ENCODE data around the gene SIGLEC14.
"Not testable (repeated sequence)": the region's sequence is repeated elsewhere in the genome, so short reads cannot be mapped to it uniquely, and the experiment has no call there.

The SIGLEC14 gene, protein sequence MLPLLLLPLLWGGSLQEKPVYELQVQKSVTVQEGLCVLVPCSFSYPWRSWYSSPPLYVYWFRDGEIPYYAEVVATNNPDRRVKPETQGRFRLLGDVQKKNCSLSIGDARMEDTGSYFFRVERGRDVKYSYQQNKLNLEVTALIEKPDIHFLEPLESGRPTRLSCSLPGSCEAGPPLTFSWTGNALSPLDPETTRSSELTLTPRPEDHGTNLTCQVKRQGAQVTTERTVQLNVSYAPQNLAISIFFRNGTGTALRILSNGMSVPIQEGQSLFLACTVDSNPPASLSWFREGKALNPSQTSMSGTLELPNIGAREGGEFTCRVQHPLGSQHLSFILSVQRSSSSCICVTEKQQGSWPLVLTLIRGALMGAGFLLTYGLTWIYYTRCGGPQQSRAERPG

DNA sequence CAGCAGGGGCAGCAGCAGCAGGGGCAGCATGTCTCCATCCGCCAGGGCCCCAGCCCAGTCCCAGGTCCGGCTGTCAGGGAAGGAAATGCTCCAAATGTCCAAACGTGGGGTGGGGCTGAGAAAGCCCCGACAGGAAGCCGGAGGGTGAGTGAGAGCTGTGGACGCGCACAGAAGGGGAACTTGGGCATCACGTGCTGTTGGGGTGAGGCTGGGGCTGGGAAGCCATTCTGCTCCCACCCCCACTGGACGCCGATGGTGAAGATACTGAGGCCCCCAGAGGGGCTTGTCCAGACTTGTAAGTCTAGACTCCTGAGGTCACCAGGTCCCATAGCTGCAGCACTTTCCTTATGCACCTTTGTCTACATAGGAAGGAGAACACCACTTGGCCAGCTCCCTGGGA, at the start of gene SIGLEC14:
TSS of gene SIGLEC14 (minus strand) at position 96 of the 400 bp plus-strand sequence. CDS start at position 30, 66 bp downstream.
- not testable (repeated sequence) for DNase-seq (ENCODE audit: low spot score)

- no peak for DNase-seq (ENCODE audit: low spot score)
Observed at GRCh38 chr19:51695702-51696315, 49.2 kb upstream of the SIGLEC14 start.

GRCh38 chr19:51695088-51695487, 48.5 kb upstream of the SIGLEC14 start:
- no peak for DNase-seq (ENCODE audit: low spot score)

- no peak for DNase-seq (ENCODE audit: low spot score)
Observed at GRCh38 chr19:51694318-51695085, 47.9 kb upstream of the SIGLEC14 start.

DNA sequence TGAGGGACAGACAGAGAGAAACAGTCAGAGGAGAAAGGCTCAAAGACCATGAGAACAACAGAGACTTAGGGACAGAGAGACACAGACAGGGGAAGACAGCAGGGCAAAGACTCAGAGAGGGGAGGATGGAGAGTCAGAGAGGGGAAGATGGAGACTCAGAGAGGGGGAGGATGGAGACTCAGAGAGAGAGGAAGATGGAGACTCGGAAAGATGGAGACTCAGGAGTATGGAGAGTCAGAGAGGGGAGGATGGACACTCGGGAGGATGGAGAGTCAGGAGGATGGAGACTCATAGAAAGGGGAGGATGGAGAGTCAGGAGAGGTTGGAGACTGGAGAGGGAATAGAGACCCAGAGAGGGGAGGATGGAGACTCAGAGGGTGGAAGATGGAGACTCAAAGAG, 47.2 kb upstream of the SIGLEC14 start:
- DNase-seq (ENCODE audit: low spot score) = no peak

GRCh38 chr19:51693260-51693659, 46.6 kb upstream of the SIGLEC14 start, which contains the start of gene SPACA6:
SPACA6 (plus strand) TSS chr19:51693330; CDS start chr19:51693527, 197 bp downstream.
- no peak for DNase-seq (ENCODE audit: low spot score)

DNA sequence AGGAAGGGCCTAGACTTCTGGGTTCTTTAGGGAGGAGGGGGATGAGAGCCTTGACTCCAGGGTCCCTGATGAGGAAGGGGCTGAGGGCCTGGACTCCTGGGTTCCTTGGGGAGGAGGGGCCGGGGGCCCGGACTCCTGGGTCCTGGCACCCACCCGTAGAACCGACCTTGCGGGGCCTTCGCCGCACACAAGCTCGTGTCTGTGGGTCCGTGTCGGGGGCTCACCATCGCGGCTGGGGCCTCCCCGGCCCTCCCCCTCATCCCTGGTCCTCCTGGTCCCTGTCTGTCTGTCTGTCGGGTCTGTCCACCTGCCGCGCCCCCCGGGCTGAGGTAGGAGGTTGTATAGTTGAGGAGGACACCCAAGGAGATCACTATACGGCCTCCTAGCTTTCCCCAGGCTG, 45.8 kb upstream of the SIGLEC14 start:
- DNase-seq (ENCODE audit: low spot score) = no peak

DNA sequence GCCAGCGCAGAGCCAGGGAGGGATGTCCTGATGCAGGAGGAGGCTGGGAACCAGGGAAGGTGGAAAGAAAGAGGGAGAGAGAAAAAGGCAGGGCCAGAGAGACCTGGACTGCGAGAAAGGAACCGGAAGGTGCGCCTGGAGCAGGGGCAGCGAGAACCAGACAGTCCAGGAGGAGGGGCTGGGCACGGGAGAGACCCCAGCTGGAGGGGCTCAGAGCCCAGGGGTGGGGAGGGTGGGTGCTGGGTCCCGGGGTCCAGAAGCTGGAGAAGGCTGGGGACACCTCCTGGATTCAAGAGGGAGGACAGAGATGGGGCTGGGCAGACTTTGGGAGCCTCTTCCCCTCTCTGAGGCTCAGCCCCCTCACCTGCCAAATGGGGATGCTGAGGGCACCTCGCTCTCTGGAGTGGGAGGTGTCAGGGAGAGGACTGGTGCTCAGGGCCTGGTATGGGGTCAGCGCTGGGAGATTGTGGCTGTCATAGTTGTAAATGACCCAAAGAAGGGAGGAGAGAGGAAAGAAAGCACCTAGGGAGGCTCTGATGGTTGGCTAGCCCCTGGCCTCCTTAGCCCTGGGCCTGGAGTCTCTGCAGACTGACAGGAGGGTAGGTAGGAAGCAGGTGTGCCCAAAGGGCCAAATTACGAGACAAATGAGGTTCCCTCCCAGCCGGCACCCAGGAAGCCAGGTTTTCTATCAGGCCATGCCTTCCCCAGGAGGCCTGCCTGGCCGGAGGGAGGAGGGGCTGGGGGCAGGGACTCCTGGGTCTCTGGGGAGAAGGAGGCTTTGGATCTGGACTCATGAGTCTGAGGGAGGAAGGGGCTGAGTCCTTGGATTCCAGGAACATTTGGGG, 45.2 kb upstream of the SIGLEC14 start:
- no peak for DNase-seq (ENCODE audit: low spot score)

DNA sequence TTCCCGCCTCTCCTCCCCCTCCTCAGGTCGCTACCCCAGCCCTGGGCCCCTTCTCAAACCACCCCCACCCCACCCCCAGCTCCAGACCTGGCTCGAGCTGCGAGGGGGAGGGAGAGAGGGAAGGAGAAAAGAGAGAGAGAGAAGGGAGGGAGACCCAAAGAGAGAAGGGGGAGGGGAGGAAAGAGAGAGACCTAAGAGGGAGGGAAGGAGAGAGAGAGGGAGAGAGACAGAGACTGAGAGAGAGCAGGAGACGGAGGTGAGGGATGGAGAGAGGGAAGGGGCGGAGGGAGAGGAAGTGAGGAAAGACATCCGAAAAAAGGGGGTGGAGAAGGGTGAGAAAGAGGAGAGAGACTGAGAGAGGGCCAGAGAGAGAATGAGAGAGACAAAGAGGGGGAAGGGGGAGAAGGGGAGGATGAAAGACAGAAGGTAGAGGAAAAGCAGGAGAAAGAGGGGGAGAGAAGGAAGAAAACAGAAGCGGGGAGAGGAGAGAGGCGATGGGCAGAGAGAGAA, 44.5 kb upstream of the SIGLEC14 start:
- DNase-seq (ENCODE audit: low spot score) = peak; percentile 58

GRCh38 chr19:51690454-51691073, 43.9 kb upstream of the SIGLEC14 start:
- DNase-seq (ENCODE audit: low spot score) = peak; percentile 73

GRCh38 chr19:51689751-51690453, 43.3 kb upstream of the SIGLEC14 start:
- DNase-seq (ENCODE audit: low spot score) = peak; percentile 31

- peak; percentile 95 for DNase-seq (ENCODE audit: low spot score)
Observed at GRCh38 chr19:51688671-51689571, 42.3 kb upstream of the SIGLEC14 start.

DNA sequence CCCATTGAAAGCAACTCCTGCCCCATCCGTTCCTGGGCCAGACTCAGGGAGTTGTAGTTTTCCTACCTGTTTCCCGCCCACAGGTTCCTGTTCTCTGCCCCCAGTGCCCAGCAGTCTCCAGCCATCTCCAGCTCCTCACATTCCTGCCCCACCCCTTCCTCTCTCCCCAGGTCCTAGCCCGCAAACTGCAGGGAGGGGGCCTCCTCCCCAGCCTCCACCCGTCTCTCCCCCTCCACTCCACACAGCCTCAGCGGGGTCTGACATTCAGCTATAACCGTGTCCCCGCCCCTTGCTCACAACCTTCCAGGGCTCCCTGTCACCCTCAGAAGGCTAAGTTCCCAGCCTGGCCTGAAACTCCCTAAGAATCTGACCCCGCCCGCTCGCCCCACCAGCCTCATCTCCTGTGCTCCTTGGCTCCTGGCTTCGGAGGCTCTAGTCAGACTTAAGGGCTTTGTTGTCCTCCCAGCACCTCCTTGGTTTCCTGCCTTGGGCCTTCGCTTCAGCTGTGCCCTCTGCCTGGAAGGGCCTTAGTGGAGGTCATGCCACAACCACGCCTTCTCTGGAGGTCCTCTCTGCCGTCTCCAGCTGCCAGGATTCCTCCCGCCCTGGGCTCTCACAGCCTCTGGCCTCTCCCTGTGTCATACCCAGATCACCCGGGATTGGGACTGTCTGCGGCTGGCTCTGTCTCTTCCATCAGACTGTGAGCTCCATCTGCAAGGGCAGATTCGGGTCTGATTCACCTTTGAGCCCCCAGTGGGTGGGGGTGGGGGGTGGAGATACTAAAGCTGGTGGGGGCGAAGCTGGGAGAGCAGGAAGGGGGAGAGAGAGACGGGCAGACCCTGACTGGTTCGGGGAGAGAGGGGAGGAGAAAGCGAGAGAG, 41.4 kb upstream of the SIGLEC14 start:
- DNase-seq (ENCODE audit: low spot score) = peak; percentile 77

DNA sequence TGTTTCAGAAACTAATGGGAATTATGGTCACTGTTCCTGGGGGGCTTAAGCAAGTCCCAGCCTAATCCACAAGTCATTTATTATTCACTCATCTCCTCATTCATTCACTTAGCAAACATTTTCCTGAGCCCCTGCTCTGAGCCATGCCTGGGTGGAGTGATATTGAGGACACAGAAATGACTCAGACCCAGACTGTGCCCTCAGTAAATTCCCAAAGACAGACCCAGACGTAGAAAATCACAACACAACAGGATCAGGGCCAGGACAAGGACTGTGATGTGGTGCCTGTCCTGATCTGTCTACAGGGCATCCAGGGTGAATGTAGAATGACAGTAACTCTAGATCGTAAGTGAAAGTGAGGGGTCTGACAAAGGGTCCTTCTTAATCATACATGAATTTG, 39.5 kb upstream of the SIGLEC14 start:
- DNase-seq (ENCODE audit: low spot score) = peak; percentile 24

DNA sequence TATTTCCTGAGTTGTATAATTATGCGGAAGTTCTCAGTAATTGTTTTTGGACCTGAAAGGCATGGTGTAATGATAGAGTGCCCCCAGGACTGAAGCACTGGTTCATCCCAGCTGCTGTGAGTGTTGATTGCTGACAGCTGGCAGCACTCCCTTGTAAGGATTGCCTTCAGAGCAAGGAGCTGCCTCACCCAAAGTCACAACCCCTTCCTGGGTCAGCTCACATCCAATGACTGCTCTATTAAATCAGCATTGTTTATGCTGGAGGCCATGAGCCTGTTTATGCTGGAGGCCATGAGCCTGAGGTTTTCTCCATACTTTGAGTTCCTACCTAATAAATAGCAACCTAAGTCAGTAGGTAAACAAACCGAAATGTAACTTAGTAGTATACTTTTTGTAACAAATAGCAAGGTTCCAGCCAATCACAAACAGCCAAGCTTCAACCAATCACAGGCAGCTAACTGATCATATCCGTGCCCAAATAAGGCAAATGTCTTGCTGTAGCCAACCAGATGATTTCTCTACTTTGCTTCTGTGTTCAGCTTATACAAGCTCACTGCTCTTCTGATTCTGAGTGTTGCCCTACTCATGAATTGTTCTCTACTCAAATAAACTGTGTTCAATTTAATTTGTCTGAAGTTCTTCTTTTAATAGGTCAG, 34.8 kb upstream of the SIGLEC14 start:
- DNase-seq (ENCODE audit: low spot score) = no peak

DNA sequence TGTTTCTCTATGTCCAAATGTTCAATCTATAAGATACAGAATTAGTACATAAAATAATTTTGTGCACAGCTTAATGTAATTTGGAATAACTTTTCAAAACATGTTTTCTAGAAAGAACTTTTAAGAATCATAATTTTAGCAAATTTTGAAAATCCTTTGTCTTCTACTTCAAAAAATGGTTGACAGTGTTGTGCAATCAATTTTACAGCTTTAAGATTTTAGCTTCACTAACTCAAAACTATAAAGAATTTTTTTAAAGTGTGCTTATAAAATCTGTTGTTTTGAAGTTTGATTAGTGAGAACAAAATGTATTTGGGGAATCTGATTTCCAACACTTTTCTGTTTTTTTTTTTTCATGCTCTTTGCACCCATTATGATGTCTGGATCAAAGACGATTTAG, 33.8 kb upstream of the SIGLEC14 start:
- no peak for DNase-seq (ENCODE audit: low spot score)

GRCh38 chr19:51676566-51677083, 30.0 kb upstream of the SIGLEC14 start:
- DNase-seq (ENCODE audit: low spot score) = no peak

Data from kidney tubule cell (primary cell).